Mesenchymal stem cell (in vitro differentiated cells and primary cell): ENCODE results near the gene BORCS6. TPM values are rescaled to one million over a fixed set of nuclear protein-coding genes. Genes with fewer than 3 reads are reported as not detected.
A peak's percentile ranks its signal among the peaks of the same experiment; 100 is the strongest.

ENCODE experiments used
- DNase-seq: peaks from one replicate; pipeline ENCODE4 v3.0.0-alpha.2; 2013
- H2AFZ ChIP-seq: one replicate; pipeline ENCODE4 v1.6.1; 2013; ENCODE audit warnings: low read depth, mild to moderate bottlenecking, control low read depth, inconsistent platforms, low read length, moderate library complexity
- H2AK5ac ChIP-seq: 2 replicates; pipeline ENCODE4 v1.6.1; 2013; ENCODE audit warnings: low read length, moderate library complexity, mild to moderate bottlenecking, inconsistent platforms; ENCODE audit not compliant: severe bottlenecking
- H2BK120ac ChIP-seq: one replicate; pipeline ENCODE4 v1.6.1; 2013; ENCODE audit warnings: low read depth, mild to moderate bottlenecking, inconsistent platforms, low read length, moderate library complexity
- H2BK12ac ChIP-seq, 2 experiments: one replicate each; pipeline ENCODE4 v1.6.1; 2013; ENCODE audit warnings: inconsistent platforms in 2 of 2, low read length in 2 of 2, mild to moderate bottlenecking in 2 of 2, moderate library complexity in 2 of 2, control low read depth in 1 of 2
- H2BK15ac ChIP-seq: one replicate; pipeline ENCODE4 v1.6.1; 2013; ENCODE audit warnings: mild to moderate bottlenecking, low read depth, inconsistent platforms; ENCODE audit not compliant: poor library complexity, severe bottlenecking
- H2BK5ac ChIP-seq: 2 replicates; pipeline ENCODE4 v1.6.1; 2013; ENCODE audit warnings: low read depth, mild to moderate bottlenecking, low read length, control low read depth, inconsistent platforms; ENCODE audit not compliant: poor library complexity, severe bottlenecking
- H3K14ac ChIP-seq, 2 experiments: one replicate each; pipeline ENCODE4 v1.6.1; 2013; ENCODE audit warnings: inconsistent platforms in 2 of 2, low read length in 2 of 2, control low read depth in 1 of 2, mild to moderate bottlenecking in 1 of 2, moderate library complexity in 1 of 2
- H3K18ac ChIP-seq, 2 experiments: one replicate each; pipeline ENCODE4 v1.6.1; 2013; ENCODE audit warnings: inconsistent platforms in 2 of 2, low read length in 2 of 2, control low read depth in 1 of 2, low read depth in 1 of 2, mild to moderate bottlenecking in 1 of 2
- H3K23ac ChIP-seq, 2 experiments: one replicate each; pipeline ENCODE4 v1.6.1; 2013; ENCODE audit warnings: inconsistent platforms in 2 of 2, low read length in 2 of 2, mild to moderate bottlenecking in 2 of 2, moderate library complexity in 2 of 2, control low read depth in 1 of 2
- H3K27ac ChIP-seq: 2 replicates; pipeline ENCODE4 v1.5.1; 2013; ENCODE audit warnings: mild to moderate bottlenecking, moderate library complexity, low read length, control low read depth, inconsistent platforms; ENCODE audit not compliant: poor library complexity, severe bottlenecking
- H3K27me3 ChIP-seq, 2 experiments: 2 replicates each; pipeline versions ENCODE4 v1.6.1 to v1.7.0; 2013; ENCODE audit warnings: low read length in 2 of 2, mild to moderate bottlenecking in 2 of 2, moderate library complexity in 2 of 2, control low read depth in 1 of 2, inconsistent platforms in 1 of 2; ENCODE audit not compliant: control insufficient read depth in 1 of 2, insufficient read depth in 1 of 2
- H3K36me3 ChIP-seq, 2 experiments: 2 replicates each; pipeline versions ENCODE4 v1.6.1 to v1.7.0; 2013; ENCODE audit warnings: low read length in 2 of 2, control low read depth in 1 of 2, inconsistent platforms in 1 of 2, low read depth in 1 of 2, mild to moderate bottlenecking in 1 of 2; ENCODE audit not compliant: insufficient read depth in 2 of 2, control insufficient read depth in 1 of 2
- H3K4ac ChIP-seq, 2 experiments: one replicate each; pipeline ENCODE4 v1.6.1; 2013; ENCODE audit warnings: inconsistent platforms in 2 of 2, low read length in 2 of 2, mild to moderate bottlenecking in 2 of 2, moderate library complexity in 2 of 2, control low read depth in 1 of 2, low read depth in 1 of 2
- H3K4me1 ChIP-seq: 2 replicates; pipeline ENCODE4 v1.6.1; 2013; ENCODE audit warnings: low read depth, low read length, control low read depth; ENCODE audit not compliant: control insufficient read depth, insufficient read depth
- H3K4me2 ChIP-seq: 2 replicates; pipeline ENCODE4 v1.6.1; 2013; ENCODE audit warnings: low read length, mild to moderate bottlenecking, inconsistent platforms; ENCODE audit not compliant: poor library complexity, severe bottlenecking
- H3K4me3 ChIP-seq, 2 experiments: 2 replicates each; pipeline versions ENCODE4 v1.5.1 to v1.7.0; 2013; ENCODE audit warnings: low read length in 2 of 2, mild to moderate bottlenecking in 2 of 2, control low read depth in 1 of 2, low read depth in 1 of 2; ENCODE audit not compliant: insufficient read depth in 1 of 2
- H3K79me1 ChIP-seq: replicated peaks from 2 replicates; pipeline ENCODE4 v1.6.1; 2013; ENCODE audit warnings: mild to moderate bottlenecking, control low read depth, low read length, inconsistent platforms; ENCODE audit not compliant: poor library complexity, severe bottlenecking
- H3K9ac ChIP-seq: 2 replicates; pipeline ENCODE4 v1.7.0; 2013; ENCODE audit warnings: mild to moderate bottlenecking, low read length, moderate library complexity
- H3K9me3 ChIP-seq: 2 replicates; pipeline ENCODE4 v1.7.0; 2013; ENCODE audit warnings: mild to moderate bottlenecking, low read length; ENCODE audit not compliant: control insufficient read depth
- H4K8ac ChIP-seq: one replicate; pipeline ENCODE4 v1.6.1; 2013; ENCODE audit warnings: inconsistent platforms, mild to moderate bottlenecking, low read length, moderate library complexity
- H4K91ac ChIP-seq: one replicate; pipeline ENCODE4 v1.6.1; 2013; ENCODE audit warnings: mild to moderate bottlenecking, low read length, inconsistent platforms
- WGBS: methylation state at CpG from one replicate; pipeline ENCODE4 v1.1.7; 2013; ENCODE audit warnings: mixed read lengths; 5-methylcytosine and 5-hydroxymethylcytosine counted together
- polyA plus RNA-seq, 2 experiments: library from polyadenylated mRNA; stranded (reverse); fragments of 200-250 nt; gene quantifications; one replicate each; pipeline ENCODE4 v1.2.3, GENCODE V29; 2013

BORCS6 gene
- 5.7 TPM for polyA plus RNA-seq (2013, experiment 1 of 2)
- polyA plus RNA-seq (2013, experiment 2 of 2), result 5.5 TPM

- Histone ChIP-seq H2BK15ac (peak within 1 kb of the TSS; percentile 85), H3K27me3 (no peaks in the 10 kb centered on the region), H3K9me3 (no peaks in the 10 kb centered on the region), H3K4me3 (peak within 1 kb of the TSS; percentile 75 to 88), H3K27ac (peak within 1 kb of the TSS; percentile 85), H3K9ac (peak within 1 kb of the TSS; percentile 87), H4K91ac (peak within 1 kb of the TSS; percentile 74), H3K4me1 (peaks cover 20% of the 10 kb centered on the region), H2BK120ac (peak within 1 kb of the TSS; percentile 81), H4K8ac (peak within 1 kb of the TSS; percentile 86), H3K4me2 (peak within 1 kb of the TSS; percentile 91), H3K4ac (peak within 1 kb of the TSS; percentile 77 to 94), H3K18ac (peak within 1 kb of the TSS; percentile 85 to 97), H3K14ac (peak within 1 kb of the TSS in 1 of 2 experiments; percentile 87), H2BK5ac (peak within 1 kb of the TSS; percentile 91), H2AK5ac (peak within 1 kb of the TSS; percentile 72), H2AFZ (peak within 1 kb of the TSS; percentile 80), H3K79me1 (peaks cover 4% of the 10 kb centered on the region), H3K36me3 (no peaks in the 10 kb centered on the region), H3K23ac (peak within 1 kb of the TSS in 1 of 2 experiments; percentile 66), H2BK12ac (peak within 1 kb of the TSS; percentile 63 to 91)
- peak; percentile 99 for DNase-seq
- WGBS, result under 1% methylated on average over 68 of the region's 70 CpGs
These were observed at the start of gene BORCS6 for GRCh38 chr17:8189711-8190477. BORCS6 (minus strand) TSS chr17:8190180; CDS start chr17:8190140, 40 bp downstream.

- no peaks in the 10 kb centered on the region for H3K27me3 ChIP-seq
- 87% methylated on average over 4 of the region's 4 CpGs for WGBS
- no peak overlapping the region for H2BK12ac ChIP-seq
- no peak overlapping the region for H2AFZ ChIP-seq
- no peak overlapping the region for H4K8ac ChIP-seq
- no peak overlapping the region for H3K23ac ChIP-seq
- H3K18ac ChIP-seq, result no peak overlapping the region
- H3K27ac ChIP-seq, result no peak overlapping the region
- DNase-seq, result no peak
- peaks cover 14% of the 10 kb centered on the region for H3K79me1 ChIP-seq
- no peak overlapping the region for H2AK5ac ChIP-seq
- no peak overlapping the region for H3K4me2 ChIP-seq
- no peak overlapping the region for H2BK120ac ChIP-seq
- H3K9me3 ChIP-seq, result no peaks in the 10 kb centered on the region
- no peak overlapping the region for H4K91ac ChIP-seq
- no peaks in the 10 kb centered on the region for H3K4me1 ChIP-seq
- no peak overlapping the region for H3K9ac ChIP-seq
- no peak overlapping the region for H2BK15ac ChIP-seq
- peaks cover 41 to 71% of the 10 kb centered on the region in 2 experiments for H3K36me3 ChIP-seq
- no peak overlapping the region for H3K14ac ChIP-seq
- no peak overlapping the region for H3K4ac ChIP-seq
- no peak overlapping the region for H2BK5ac ChIP-seq
- no peak overlapping the region for H3K4me3 ChIP-seq
These were observed 47.9 kb upstream of the BORCS6 start for GRCh38 chr17:8237886-8238285.

GRCh38 chr17:8237175-8237574, 47.2 kb upstream of the BORCS6 start:
- DNase-seq, result no peak
- H3K4ac ChIP-seq, result no peak overlapping the region
- H4K8ac ChIP-seq, result no peak overlapping the region
- H2AFZ ChIP-seq, result no peak overlapping the region
- H3K14ac ChIP-seq, result no peak overlapping the region
- no peak overlapping the region for H2BK15ac ChIP-seq
- no peak overlapping the region for H2BK120ac ChIP-seq
- H4K91ac ChIP-seq, result no peak overlapping the region
- H2BK5ac ChIP-seq, result no peak overlapping the region
- H3K4me3 ChIP-seq, result no peak overlapping the region
- H3K27ac ChIP-seq, result no peak overlapping the region
- H3K4me1 ChIP-seq, result no peaks in the 10 kb centered on the region
- no peak overlapping the region for H2AK5ac ChIP-seq
- H3K18ac ChIP-seq, result no peak overlapping the region
- H3K79me1 ChIP-seq, result peaks cover 12% of the 10 kb centered on the region
- H3K9me3 ChIP-seq, result no peaks in the 10 kb centered on the region
- no peak overlapping the region for H3K9ac ChIP-seq
- H2BK12ac ChIP-seq, result no peak overlapping the region
- H3K23ac ChIP-seq, result no peak overlapping the region
- no peaks in the 10 kb centered on the region for H3K27me3 ChIP-seq
- 92% methylated on average over 7 of the region's 7 CpGs for WGBS
- H3K4me2 ChIP-seq, result no peak overlapping the region
- H3K36me3 ChIP-seq, result peaks cover 48 to 78% of the 10 kb centered on the region in 2 experiments

GRCh38 chr17:8235676-8236075, 45.7 kb upstream of the BORCS6 start:
- no peak overlapping the region for H3K4me2 ChIP-seq
- H4K91ac ChIP-seq, result no peak overlapping the region
- DNase-seq, result no peak
- H2BK12ac ChIP-seq, result no peak overlapping the region
- H3K27ac ChIP-seq, result no peak overlapping the region
- no peak overlapping the region for H3K9ac ChIP-seq
- no peaks in the 10 kb centered on the region for H3K4me1 ChIP-seq
- no peak overlapping the region for H2AFZ ChIP-seq
- no peak overlapping the region for H3K4ac ChIP-seq
- no peak overlapping the region for H2BK120ac ChIP-seq
- H4K8ac ChIP-seq, result no peak overlapping the region
- H2BK15ac ChIP-seq, result no peak overlapping the region
- peaks cover 9% of the 10 kb centered on the region for H3K79me1 ChIP-seq
- H2AK5ac ChIP-seq, result no peak overlapping the region
- no peak overlapping the region for H3K14ac ChIP-seq
- no peak overlapping the region for H3K4me3 ChIP-seq
- no peaks in the 10 kb centered on the region for H3K27me3 ChIP-seq
- H2BK5ac ChIP-seq, result no peak overlapping the region
- WGBS, result 96% methylated on average over 7 of the region's 7 CpGs
- H3K36me3 ChIP-seq, result peaks cover 63 to 93% of the 10 kb centered on the region in 2 experiments
- H3K23ac ChIP-seq, result no peak overlapping the region
- H3K18ac ChIP-seq, result no peak overlapping the region
- H3K9me3 ChIP-seq, result no peaks in the 10 kb centered on the region
